Epithelial cell of proximal tubule (primary cell): ENCODE measurements around the gene HBG2. TPM values are rescaled to one million over a fixed set of nuclear protein-coding genes. Genes with fewer than 3 reads are reported as not detected.

Experiments used
- DNase-seq: peaks from one replicate; pipeline ENCODE4 v3.0.0-alpha.2; 2011; ENCODE audit warnings: low read depth
- H3K4me3 ChIP-seq: 2 replicates; pipeline ENCODE4 v1.5.1; 2011; ENCODE audit warnings: low read depth, mild to moderate bottlenecking, low read length
- CTCF ChIP-seq: conservative IDR thresholded peaks from 2 replicates; pipeline ENCODE4 v1.5.1; 2012; ENCODE audit warnings: low read depth, mild to moderate bottlenecking, low read length
- total RNA-seq: library from RNA; depleted of rRNA; stranded (reverse); fragments of >200 nt; gene quantifications from 2 replicates; pipeline ENCODE4 v1.2.3, GENCODE V29; 2015

HBG2 gene
- total RNA-seq, 1 donor from 2014 or later = not detected

- no peak overlapping the region for H3K4me3 ChIP-seq
- no peak for TF ChIP-seq CTCF
- no peak for DNase-seq
Measured at GRCh38 chr11:5247472-5248192, 6.9 kb downstream of the HBG2 start.

GRCh38 chr11:5246772-5247471 lies 7.7 kb downstream of the HBG2 start:
- no peak overlapping the region for H3K4me3 ChIP-seq
- no peak for DNase-seq
- TF ChIP-seq CTCF = no peak

GRCh38 chr11:5245155-5245554 lies 9.4 kb downstream of the HBG2 start:
- no peak overlapping the region for H3K4me3 ChIP-seq
- no peak for DNase-seq
- TF ChIP-seq CTCF = no peak

- no peak overlapping the region for H3K4me3 ChIP-seq
- DNase-seq = no peak
- no peak for TF ChIP-seq CTCF
Measured at GRCh38 chr11:5243816-5244180, 10.8 kb downstream of the HBG2 start.

- no peak overlapping the region for H3K4me3 ChIP-seq
- no peak for TF ChIP-seq CTCF
- DNase-seq = no peak
Measured at GRCh38 chr11:5242933-5243815, 11.4 kb downstream of the HBG2 start.

GRCh38 chr11:5242208-5242607 lies 12.4 kb downstream of the HBG2 start:
- H3K4me3 ChIP-seq = no peak overlapping the region
- TF ChIP-seq CTCF = no peak
- no peak for DNase-seq
